Mesodermal cell (in vitro differentiated cells): Measurements from ENCODE around the gene CCL13.

Source experiments
- H3K27ac ChIP-seq: 2 replicates; pipeline ENCODE4 v1.7.0; 2013; ENCODE audit warnings: mild to moderate bottlenecking, low read depth, low read length, moderate library complexity; ENCODE audit not compliant: severe bottlenecking
- H3K36me3 ChIP-seq: 2 replicates; pipeline ENCODE4 v1.7.1; 2013; ENCODE audit warnings: mild to moderate bottlenecking, low read length, moderate library complexity; ENCODE audit not compliant: control insufficient read depth, insufficient read depth
- H3K4me1 ChIP-seq: one replicate; pipeline ENCODE4 v1.7.1; 2013; ENCODE audit warnings: mild to moderate bottlenecking, low read length; ENCODE audit not compliant: insufficient read depth, control insufficient read depth, poor library complexity, severe bottlenecking
- H3K4me3 ChIP-seq: 2 replicates; pipeline ENCODE4 v1.7.0; 2013; ENCODE audit warnings: low read length, control low read depth, mild to moderate bottlenecking; ENCODE audit not compliant: insufficient read depth, poor library complexity, severe bottlenecking; ENCODE audit errors: extremely low read depth
- H3K9me3 ChIP-seq: 2 replicates; pipeline ENCODE4 v1.7.1; 2013; ENCODE audit warnings: mild to moderate bottlenecking, low read length, moderate library complexity; ENCODE audit not compliant: control insufficient read depth
- WGBS, 2 experiments: methylation state at CpG; one replicate each; pipeline ENCODE4 v1.1.5; 2013; ENCODE audit warnings: missing lambda C conversion rate in 2 of 2; ENCODE audit not compliant: insufficient coverage in 2 of 2; 5-methylcytosine and 5-hydroxymethylcytosine counted together

The CCL13 gene

GRCh38 chr17:34337701-34338100 lies 18.6 kb upstream of the CCL13 start:
- no peaks in the 10 kb centered on the region for H3K36me3 ChIP-seq
- no peaks in the 10 kb centered on the region for H3K4me1 ChIP-seq
- 80 to 83% methylated on average over 1 of the region's 1 CpG for whole genome bisulfite sequencing, 2 experiments

GRCh38 chr17:34339138-34339770 lies 17.0 kb upstream of the CCL13 start:
- Histone ChIP-seq H3K4me1 (no peaks in the 10 kb centered on the region), H3K27ac (no peak overlapping the region), H3K9me3 (no peaks in the 10 kb centered on the region), H3K36me3 (no peaks in the 10 kb centered on the region), H3K4me3 (no peak overlapping the region)
- WGBS, 2 experiments = 78 to 100% methylated on average over 1 of the region's 3 CpGs

More at GRCh38 chr17:34337701-34338100, 18.6 kb upstream of the CCL13 start:
- no peaks in the 10 kb centered on the region for H3K9me3 ChIP-seq
- no peak overlapping the region for H3K4me3 ChIP-seq
- H3K27ac ChIP-seq = no peak overlapping the region

- 71 to 78% methylated on average over 2 of the region's 2 CpGs for WGBS, 2 experiments
- no peaks in the 10 kb centered on the region for H3K9me3 ChIP-seq
- no peak overlapping the region for H3K27ac ChIP-seq
- no peaks in the 10 kb centered on the region for H3K4me1 ChIP-seq
- H3K4me3 ChIP-seq = no peak overlapping the region
- H3K36me3 ChIP-seq = no peaks in the 10 kb centered on the region
Measured at GRCh38 chr17:34341916-34342315, 14.4 kb upstream of the CCL13 start.

GRCh38 chr17:34347063-34347462 lies 9.2 kb upstream of the CCL13 start:
- H3K4me1 ChIP-seq = no peaks in the 10 kb centered on the region
- H3K4me3 ChIP-seq = no peak overlapping the region
- H3K27ac ChIP-seq = no peak overlapping the region
- H3K36me3 ChIP-seq = no peaks in the 10 kb centered on the region
- H3K9me3 ChIP-seq = no peaks in the 10 kb centered on the region
- 80 to 85% methylated on average over 4 of the region's 4 CpGs for WGBS, 2 experiments

- 62 to 77% methylated on average over 3 to 4 of the region's 4 CpGs for WGBS, 2 experiments
- no peaks in the 10 kb centered on the region for H3K4me1 ChIP-seq
- no peaks in the 10 kb centered on the region for H3K36me3 ChIP-seq
- H3K9me3 ChIP-seq = no peaks in the 10 kb centered on the region
- H3K27ac ChIP-seq = no peak overlapping the region
- H3K4me3 ChIP-seq = no peak overlapping the region
Measured at GRCh38 chr17:34349751-34350150, 6.5 kb upstream of the CCL13 start.

- Histone ChIP-seq H3K4me3 (no peak overlapping the region), H3K9me3 (no peaks in the 10 kb centered on the region), H3K27ac (no peak overlapping the region), H3K36me3 (no peaks in the 10 kb centered on the region), H3K4me1 (no peaks in the 10 kb centered on the region)
- no CpG with 5 or more reads among the region's 1 CpG for WGBS, 2 experiments
Measured at GRCh38 chr17:34351096-34351495, 5.2 kb upstream of the CCL13 start.

- Histone ChIP-seq H3K27ac (no peak overlapping the region), H3K36me3 (no peaks in the 10 kb centered on the region), H3K4me3 (no peak overlapping the region), H3K9me3 (no peaks in the 10 kb centered on the region), H3K4me1 (no peaks in the 10 kb centered on the region)
Measured at GRCh38 chr17:34352191-34352590, 4.1 kb upstream of the CCL13 start.

- Histone ChIP-seq H3K9me3 (no peaks in the 10 kb centered on the region), H3K4me3 (no peak overlapping the region), H3K27ac (no peak overlapping the region), H3K36me3 (no peaks in the 10 kb centered on the region), H3K4me1 (no peaks in the 10 kb centered on the region)
Measured at GRCh38 chr17:34354637-34355036, 1.6 kb upstream of the CCL13 start.

GRCh38 chr17:34357398-34357797 lies 1.1 kb downstream of the CCL13 start:
- WGBS, 2 experiments = 50% methylated on average over 1 of the region's 2 CpGs; no CpG with 5 or more reads in 1 of the 2 experiments
- Histone ChIP-seq H3K4me1 (no peaks in the 10 kb centered on the region), H3K27ac (no peak overlapping the region), H3K9me3 (no peaks in the 10 kb centered on the region), H3K36me3 (no peaks in the 10 kb centered on the region), H3K4me3 (no peak overlapping the region)

GRCh38 chr17:34358631-34359030 lies 2.4 kb downstream of the CCL13 start:
- WGBS, 2 experiments = 90 to 100% methylated on average over 2 to 3 of the region's 3 CpGs
- H3K27ac ChIP-seq = no peak overlapping the region
- no peak overlapping the region for H3K4me3 ChIP-seq
- no peaks in the 10 kb centered on the region for H3K36me3 ChIP-seq
- H3K4me1 ChIP-seq = no peaks in the 10 kb centered on the region
- H3K9me3 ChIP-seq = no peaks in the 10 kb centered on the region

GRCh38 chr17:34360601-34361270 lies 4.5 kb downstream of the CCL13 start:
- Histone ChIP-seq H3K27ac (no peak overlapping the region), H3K4me1 (no peaks in the 10 kb centered on the region), H3K36me3 (no peaks in the 10 kb centered on the region), H3K4me3 (no peak overlapping the region), H3K9me3 (no peaks in the 10 kb centered on the region)
- WGBS, 2 experiments = 82 to 89% methylated on average over 5 to 6 of the region's 11 CpGs
